ENCODE results near the gene POFUT1. TPM values are rescaled to one million over a fixed set of nuclear protein-coding genes. Genes with fewer than 3 reads are reported as not detected.

The POFUT1 gene
- total and polyA plus RNA-seq, 2 experiments from 2014 or later = 9.3 to 34.0 TPM

DNA sequence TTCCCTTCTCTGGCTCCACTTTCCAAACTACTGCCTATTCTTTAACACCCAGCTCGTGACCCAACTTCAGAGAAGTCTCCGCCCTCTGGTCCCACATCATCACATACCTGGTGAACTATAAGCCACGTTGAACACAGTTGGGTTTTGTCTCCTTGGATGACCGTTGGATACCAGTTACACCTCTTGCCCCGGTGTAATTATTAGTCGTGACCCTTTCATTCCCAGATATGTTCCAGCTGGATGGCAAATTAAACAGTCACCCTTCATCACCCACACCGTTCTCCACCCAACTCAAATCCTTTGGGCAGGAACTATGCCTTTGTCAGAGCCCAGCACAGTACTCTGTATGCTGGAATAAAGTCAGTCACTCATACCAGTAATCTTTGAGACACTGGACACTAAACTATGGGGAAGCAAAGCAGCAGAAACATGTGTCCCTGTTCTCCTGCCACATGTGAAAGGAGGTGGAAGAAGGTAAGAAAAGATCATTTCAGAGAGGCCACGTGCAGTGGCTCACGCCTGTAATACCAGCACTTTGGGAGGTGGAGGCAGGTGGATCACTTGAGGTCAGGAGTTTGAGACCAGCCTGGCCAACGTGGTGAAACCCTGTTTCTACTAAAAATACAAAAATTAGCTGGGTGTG, 22.6 kb upstream of the POFUT1 start:
- DNase-seq (ENCODE audit: low spot score) (no peak), ATAC-seq (no peak)
- no peaks in the 10 kb centered on the region for H3K27me3 ChIP-seq (ENCODE audit: insufficient read depth)
- H3K27ac ChIP-seq (ENCODE audit: low read depth) = no peak overlapping the region
- no peaks in the 10 kb centered on the region for H3K36me3 ChIP-seq (ENCODE audit: insufficient read depth)
- H4K20me1 ChIP-seq (replicated peaks; ENCODE audit: insufficient read depth) = peaks cover 4% of the 10 kb centered on the region; the same call in 1 of the 2 replicates
- TF ChIP-seq NANOG (IDR thresholded peaks at IDR 0.05; ENCODE audit: borderline replicate concordance) (no peak), ZNF331 (CRISPR knock-in tag; IDR thresholded peaks at IDR 0.05; ENCODE audit: low read depth) (no peak), STAT1 (IDR thresholded peaks at IDR 0.05; ENCODE audit: unreplicated experiment) (no peak), REST (IDR thresholded peaks at IDR 0.05; ENCODE audit: unreplicated experiment) (no peak), JUNB (IDR thresholded peaks at IDR 0.05; ENCODE audit: unreplicated experiment) (no peak), POLR2AphosphoS5 (IDR thresholded peaks at IDR 0.05; ENCODE audit: low read depth) (no peak), ETS1 (IDR thresholded peaks at IDR 0.05) (no peak), EZH2 (IDR thresholded peaks at IDR 0.05; ENCODE audit: low read depth, unreplicated experiment) (no peak), CREB1 (CRISPR knock-in tag; IDR thresholded peaks at IDR 0.05; ENCODE audit: low read depth) (no peak), ZNF114 (CRISPR knock-in tag; IDR thresholded peaks at IDR 0.05) (no peak), EZH2phosphoT487 (IDR thresholded peaks at IDR 0.05; ENCODE audit: unreplicated experiment) (no peak)
- TF ChIP-seq, protein P1, sequence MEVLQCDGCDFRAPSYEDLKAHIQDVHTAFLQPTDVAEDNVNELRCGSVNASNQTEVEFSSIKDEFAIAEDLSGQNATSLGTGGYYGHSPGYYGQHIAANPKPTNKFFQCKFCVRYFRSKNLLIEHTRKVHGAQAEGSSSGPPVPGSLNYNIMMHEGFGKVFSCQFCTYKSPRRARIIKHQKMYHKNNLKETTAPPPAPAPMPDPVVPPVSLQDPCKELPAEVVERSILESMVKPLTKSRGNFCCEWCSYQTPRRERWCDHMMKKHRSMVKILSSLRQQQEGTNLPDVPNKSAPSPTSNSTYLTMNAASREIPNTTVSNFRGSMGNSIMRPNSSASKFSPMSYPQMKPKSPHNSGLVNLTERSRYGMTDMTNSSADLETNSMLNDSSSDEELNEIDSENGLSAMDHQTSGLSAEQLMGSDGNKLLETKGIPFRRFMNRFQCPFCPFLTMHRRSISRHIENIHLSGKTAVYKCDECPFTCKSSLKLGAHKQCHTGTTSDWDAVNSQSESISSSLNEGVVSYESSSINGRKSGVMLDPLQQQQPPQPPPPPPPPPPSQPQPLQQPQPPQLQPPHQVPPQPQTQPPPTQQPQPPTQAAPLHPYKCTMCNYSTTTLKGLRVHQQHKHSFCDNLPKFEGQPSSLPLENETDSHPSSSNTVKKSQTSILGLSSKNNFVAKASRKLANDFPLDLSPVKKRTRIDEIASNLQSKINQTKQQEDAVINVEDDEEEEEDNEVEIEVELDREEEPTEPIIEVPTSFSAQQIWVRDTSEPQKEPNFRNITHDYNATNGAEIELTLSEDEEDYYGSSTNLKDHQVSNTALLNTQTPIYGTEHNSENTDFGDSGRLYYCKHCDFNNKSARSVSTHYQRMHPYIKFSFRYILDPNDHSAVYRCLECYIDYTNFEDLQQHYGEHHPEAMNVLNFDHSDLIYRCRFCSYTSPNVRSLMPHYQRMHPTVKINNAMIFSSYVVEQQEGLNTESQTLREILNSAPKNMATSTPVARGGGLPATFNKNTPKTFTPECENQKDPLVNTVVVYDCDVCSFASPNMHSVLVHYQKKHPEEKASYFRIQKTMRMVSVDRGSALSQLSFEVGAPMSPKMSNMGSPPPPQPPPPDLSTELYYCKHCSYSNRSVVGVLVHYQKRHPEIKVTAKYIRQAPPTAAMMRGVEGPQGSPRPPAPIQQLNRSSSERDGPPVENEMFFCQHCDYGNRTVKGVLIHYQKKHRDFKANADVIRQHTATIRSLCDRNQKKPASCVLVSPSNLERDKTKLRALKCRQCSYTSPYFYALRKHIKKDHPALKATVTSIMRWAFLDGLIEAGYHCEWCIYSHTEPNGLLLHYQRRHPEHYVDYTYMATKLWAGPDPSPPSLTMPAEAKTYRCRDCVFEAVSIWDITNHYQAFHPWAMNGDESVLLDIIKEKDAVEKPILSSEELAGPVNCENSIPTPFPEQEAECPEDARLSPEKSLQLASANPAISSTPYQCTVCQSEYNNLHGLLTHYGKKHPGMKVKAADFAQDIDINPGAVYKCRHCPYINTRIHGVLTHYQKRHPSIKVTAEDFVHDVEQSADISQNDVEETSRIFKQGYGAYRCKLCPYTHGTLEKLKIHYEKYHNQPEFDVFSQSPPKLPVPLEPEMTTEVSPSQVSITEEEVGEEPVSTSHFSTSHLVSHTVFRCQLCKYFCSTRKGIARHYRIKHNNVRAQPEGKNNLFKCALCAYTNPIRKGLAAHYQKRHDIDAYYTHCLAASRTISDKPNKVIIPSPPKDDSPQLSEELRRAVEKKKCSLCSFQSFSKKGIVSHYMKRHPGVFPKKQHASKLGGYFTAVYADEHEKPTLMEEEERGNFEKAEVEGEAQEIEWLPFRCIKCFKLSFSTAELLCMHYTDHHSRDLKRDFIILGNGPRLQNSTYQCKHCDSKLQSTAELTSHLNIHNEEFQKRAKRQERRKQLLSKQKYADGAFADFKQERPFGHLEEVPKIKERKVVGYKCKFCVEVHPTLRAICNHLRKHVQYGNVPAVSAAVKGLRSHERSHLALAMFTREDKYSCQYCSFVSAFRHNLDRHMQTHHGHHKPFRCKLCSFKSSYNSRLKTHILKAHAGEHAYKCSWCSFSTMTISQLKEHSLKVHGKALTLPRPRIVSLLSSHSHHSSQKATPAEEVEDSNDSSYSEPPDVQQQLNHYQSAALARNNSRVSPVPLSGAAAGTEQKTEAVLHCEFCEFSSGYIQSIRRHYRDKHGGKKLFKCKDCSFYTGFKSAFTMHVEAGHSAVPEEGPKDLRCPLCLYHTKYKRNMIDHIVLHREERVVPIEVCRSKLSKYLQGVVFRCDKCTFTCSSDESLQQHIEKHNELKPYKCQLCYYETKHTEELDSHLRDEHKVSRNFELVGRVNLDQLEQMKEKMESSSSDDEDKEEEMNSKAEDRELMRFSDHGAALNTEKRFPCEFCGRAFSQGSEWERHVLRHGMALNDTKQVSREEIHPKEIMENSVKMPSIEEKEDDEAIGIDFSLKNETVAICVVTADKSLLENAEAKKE (CRISPR knock-in tag; IDR thresholded peaks at IDR 0.05) = no peak
- TF ChIP-seq, protein P2, sequence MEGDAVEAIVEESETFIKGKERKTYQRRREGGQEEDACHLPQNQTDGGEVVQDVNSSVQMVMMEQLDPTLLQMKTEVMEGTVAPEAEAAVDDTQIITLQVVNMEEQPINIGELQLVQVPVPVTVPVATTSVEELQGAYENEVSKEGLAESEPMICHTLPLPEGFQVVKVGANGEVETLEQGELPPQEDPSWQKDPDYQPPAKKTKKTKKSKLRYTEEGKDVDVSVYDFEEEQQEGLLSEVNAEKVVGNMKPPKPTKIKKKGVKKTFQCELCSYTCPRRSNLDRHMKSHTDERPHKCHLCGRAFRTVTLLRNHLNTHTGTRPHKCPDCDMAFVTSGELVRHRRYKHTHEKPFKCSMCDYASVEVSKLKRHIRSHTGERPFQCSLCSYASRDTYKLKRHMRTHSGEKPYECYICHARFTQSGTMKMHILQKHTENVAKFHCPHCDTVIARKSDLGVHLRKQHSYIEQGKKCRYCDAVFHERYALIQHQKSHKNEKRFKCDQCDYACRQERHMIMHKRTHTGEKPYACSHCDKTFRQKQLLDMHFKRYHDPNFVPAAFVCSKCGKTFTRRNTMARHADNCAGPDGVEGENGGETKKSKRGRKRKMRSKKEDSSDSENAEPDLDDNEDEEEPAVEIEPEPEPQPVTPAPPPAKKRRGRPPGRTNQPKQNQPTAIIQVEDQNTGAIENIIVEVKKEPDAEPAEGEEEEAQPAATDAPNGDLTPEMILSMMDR (conservative IDR thresholded peaks at IDR 0.05; ENCODE audit: low read depth in 2 of 2) = no peak
- H3K4me1 Mint-ChIP-seq = peaks cover 6% of the 10 kb centered on the region
- peaks cover 8% of the 10 kb centered on the region for H3K4me1 ChIP-seq (ENCODE audit: insufficient read depth)
- H3K27ac Mint-ChIP-seq = no peak overlapping the region
- H3F3A ChIP-seq (replicated peaks; ENCODE audit: low read depth) = peaks cover 17% of the 10 kb centered on the region; the same call in 1 of the 2 replicates
- peaks cover 8% of the 10 kb centered on the region; the same call in 2 of the 3 replicates for H3K36me3 Mint-ChIP-seq (ENCODE audit: low read depth)
- H3K4me3 ChIP-seq = no peak overlapping the region
- H3K79me2 ChIP-seq (replicated peaks; ENCODE audit: insufficient read depth) = peaks cover 8% of the 10 kb centered on the region
- H2AFZ ChIP-seq = no peak overlapping the region
- no peaks in the 10 kb centered on the region; the same call in 2 of the 3 replicates for H3K9me3 Mint-ChIP-seq
- peaks cover 6% of the 10 kb centered on the region for H3K27me3 Mint-ChIP-seq (ENCODE audit: insufficient read depth, low read depth, poor library complexity)
- H3K4me2 ChIP-seq = no peak overlapping the region
- peaks cover 4% of the 10 kb centered on the region; the same call in 1 of the 2 replicates for H3K9me2 ChIP-seq (ENCODE audit: insufficient read depth)
- H3K4me3 Mint-ChIP-seq = no peak overlapping the region

Data from GM23338 (cell line).